GM19023 (cell line): ENCODE results near the gene ACOT8.

Source experiments
- ATAC-seq: cut with Tn5 transposase; IDR thresholded peaks from one replicate; pipeline ENCODE4 v1.9.1; 2021; ENCODE audit warnings: mild to moderate bottlenecking, moderate library complexity; ENCODE audit not compliant: unreplicated experiment

Gene ACOT8

GRCh38 chr20:45857882-45858216, 657 bp upstream of the ACOT8 start:
- peak; percentile 15 for ATAC-seq

DNA sequence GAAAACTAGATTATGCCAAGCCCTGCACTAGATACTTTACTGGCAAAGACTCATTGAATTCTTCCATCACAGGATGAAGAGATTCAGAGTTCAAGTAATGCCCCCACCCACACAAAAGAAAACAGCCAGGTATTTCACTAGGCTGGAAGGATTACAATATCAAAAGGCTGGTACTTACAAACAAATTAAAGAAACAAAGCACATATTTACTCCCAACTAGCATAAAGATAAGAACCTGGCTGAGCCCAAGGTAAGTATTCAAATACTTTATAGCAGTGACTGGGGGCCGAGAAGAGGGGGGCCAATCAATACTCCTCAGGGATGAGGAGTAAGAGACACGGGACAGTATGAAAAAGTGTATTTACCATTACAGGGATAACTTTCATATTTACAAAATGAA, 3.7 kb downstream of the ACOT8 start:
- ATAC-seq = no peak

GRCh38 chr20:45852326-45852725, 4.9 kb downstream of the ACOT8 start:
- no peak for ATAC-seq

DNA sequence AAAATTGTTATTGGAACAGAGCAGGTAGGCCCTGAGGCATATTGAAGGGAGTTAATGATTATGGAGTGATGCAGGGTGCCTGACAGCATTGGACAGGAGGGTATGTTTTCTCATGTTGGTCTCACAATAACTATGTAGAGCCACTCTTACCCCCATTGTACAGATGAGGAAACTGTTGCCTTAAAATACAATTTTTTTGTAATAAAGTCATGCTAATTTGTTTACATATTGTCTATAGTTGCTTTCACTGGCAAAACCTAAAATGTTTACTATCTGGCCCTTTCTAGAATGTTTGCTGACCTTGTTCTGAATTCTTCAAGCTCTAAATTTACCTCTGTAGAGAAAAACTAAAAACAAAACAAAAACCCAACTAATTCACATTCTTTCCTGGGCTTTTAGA, 5.7 kb downstream of the ACOT8 start:
- ATAC-seq = no peak

GRCh38 chr20:45850926-45851325, 6.3 kb downstream of the ACOT8 start:
- ATAC-seq = no peak

DNA sequence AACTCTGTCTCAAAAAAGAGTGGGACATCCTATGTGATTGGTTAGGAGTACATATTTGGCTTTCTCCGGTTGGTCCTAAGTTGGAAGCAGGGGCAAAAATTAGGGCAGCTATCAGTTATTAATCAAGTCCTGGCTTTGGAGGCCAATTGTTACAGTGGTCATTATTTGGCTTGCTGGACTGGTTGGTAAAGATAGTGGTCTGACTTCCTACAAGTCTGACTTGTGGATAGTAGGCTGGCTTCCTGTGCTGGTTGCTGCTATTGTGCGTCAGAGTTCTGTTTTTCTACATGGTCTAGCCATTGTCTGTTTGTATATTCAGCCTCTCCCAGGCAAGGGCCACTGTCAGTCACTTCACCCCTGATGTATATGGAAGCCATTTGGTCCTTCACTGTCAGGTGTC, 7.0 kb downstream of the ACOT8 start:
- no peak for ATAC-seq

DNA sequence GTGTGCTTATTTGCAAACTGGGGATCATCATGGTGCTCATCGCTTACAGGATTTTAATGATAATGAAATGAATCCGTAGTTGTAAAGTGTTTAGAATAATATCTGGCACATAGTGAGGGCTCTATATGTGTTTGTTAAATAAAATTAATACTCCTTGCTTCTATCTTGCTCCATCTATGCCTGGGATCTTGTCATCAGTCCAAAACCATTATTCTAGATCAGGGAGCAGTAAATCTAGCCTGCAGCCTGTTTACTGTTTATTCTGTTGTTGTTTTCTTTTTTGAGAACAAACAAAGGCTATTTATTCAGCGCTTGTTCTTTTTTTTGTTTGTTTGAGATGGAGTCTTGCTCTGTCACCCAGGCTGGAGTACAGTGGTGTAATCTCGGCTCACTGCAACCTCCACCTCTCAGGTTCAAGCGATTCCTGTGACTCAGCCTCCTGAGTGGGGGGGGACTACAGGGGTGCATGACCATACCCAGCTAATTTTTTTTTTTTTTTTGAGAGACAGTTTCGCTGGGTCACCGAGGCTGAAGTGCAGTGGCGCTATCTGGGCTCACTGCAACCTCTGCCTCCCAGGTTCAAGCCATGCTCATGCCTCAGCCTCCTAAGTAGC, 8.1 kb downstream of the ACOT8 start:
- no peak for ATAC-seq

- ATAC-seq = no peak
Observed at GRCh38 chr20:45848421-45848820, 8.8 kb downstream of the ACOT8 start.

GRCh38 chr20:45845452-45845851, 11.7 kb downstream of the ACOT8 start:
- ATAC-seq = no peak

- no peak for ATAC-seq
Observed at GRCh38 chr20:45843506-45843905, 13.7 kb downstream of the ACOT8 start.

DNA sequence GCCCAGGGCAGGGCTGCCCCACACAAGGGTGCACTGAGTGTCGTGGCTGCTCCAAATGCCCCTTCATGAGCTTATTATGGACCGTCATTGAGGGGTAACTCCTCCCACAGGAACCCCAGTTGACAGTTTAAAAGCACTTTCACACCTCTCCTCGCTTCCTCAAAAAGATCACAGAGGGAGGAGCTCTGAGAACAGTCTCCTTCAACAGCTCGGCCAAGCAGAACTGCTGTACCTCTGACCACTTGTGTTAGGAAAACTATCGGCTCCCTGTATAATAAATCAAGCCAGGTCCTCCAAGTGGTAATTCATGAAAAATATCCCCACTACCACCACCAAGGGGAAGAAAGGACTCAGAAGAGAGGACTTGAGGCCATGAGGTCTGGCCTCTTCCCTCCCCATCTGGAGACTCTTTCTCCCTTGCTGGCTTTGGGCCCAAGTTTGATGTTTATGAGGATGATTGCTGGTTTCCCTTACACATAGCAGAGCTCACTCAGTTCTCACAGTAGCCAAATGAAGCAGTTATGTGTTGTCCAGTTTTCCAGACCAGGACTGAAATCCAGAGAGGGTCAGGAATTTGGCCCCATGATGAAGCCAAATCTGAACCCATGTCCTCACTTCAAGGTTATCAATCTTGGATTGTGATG, 14.9 kb downstream of the ACOT8 start:
- no peak for ATAC-seq

DNA sequence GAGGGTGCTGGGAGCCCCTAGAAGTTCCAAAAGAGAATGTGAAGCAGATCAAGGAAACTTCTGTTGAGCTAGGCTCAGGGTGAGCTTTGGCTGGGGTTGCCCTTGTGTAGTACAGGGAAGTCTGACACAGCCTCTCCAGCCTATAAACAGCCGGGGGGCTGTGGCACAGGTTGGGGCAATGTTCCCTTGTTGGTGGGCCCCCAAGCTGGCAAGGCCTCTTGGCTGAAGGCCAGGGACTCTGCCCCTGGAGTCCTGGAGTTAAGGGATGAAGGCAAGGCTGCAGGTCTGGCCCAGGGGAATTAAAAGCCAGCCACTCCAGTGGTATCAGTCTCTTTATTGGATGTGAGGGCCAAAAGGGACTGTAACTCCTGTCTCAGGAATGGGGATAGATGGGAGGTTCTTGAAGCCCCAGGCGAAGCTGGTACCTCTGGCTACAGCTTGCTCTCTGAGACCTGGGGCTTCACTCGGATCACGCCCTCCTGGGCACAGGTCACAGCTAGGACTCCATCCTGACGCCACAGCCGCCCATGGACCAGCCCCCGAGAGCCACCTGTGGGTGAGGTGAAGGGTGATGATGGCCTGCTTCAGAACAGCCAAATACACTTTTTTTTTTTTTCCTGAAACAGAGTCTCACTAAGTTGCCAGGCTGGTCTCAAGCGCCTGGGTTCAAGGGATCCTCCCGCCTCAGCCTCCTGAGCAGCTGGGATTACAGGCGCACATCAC, 15.6 kb downstream of the ACOT8 start:
- no peak for ATAC-seq

DNA sequence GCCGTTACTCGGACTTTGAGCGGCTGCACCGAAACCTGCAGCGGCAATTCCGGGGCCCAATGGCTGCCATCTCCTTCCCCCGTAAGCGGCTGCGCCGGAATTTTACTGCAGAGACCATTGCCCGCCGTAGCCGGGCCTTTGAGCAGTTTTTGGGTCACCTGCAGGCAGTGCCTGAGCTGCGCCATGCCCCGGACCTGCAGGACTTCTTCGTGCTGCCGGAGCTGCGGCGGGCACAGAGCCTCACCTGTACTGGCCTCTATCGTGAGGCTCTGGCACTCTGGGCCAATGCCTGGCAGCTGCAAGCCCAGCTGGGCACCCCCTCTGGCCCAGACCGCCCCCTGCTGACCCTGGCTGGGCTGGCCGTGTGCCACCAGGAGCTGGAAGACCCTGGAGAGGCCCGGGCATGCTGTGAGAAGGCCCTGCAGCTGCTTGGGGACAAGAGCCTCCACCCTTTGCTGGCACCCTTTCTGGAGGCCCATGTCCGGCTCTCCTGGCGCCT, 16.4 kb downstream of the ACOT8 start:
- ATAC-seq = no peak

GRCh38 chr20:45836841-45837240, 20.4 kb downstream of the ACOT8 start:
- no peak for ATAC-seq

DNA sequence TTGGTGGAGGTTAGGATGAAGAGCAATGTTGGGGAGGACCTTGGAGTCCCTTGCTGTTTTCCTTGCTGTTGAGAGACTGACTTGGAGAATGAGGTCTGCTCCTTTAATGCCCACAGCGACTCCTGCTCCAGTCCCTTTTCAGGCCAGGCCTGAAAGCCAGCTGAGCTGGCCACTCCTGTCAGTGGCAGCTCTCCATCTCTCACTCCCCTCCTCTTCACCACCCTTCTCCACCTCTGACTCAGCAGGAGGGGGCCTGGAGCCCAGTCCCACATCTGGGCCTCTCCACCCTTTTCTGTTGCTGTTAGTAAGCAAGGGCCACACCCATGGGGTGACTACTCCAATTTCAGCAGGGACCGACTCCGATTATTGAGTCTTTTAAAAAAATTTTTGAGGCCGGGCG, 21.4 kb downstream of the ACOT8 start:
- ATAC-seq = no peak

DNA sequence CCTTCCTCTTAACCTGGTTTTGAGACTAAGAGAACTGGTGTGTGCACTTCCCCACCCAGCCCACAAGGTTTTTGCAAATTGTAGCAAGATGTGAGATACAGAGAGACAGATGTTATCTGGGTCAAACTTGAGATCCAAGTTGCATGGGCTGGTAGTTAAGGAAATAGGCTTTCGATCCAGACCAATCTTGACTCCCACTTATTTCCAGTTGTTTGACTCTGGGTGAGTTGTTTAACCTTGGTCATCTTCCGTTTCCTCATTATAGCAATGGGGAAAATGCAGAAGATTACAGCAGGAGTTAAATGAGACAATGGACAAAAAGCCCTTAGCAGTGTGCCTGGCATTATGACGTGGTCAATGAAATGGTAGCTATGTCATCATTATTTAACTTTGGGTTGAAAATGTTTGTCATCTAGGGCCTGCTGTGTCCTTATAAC, 21.8 kb downstream of the ACOT8 start:
- no peak for ATAC-seq

DNA sequence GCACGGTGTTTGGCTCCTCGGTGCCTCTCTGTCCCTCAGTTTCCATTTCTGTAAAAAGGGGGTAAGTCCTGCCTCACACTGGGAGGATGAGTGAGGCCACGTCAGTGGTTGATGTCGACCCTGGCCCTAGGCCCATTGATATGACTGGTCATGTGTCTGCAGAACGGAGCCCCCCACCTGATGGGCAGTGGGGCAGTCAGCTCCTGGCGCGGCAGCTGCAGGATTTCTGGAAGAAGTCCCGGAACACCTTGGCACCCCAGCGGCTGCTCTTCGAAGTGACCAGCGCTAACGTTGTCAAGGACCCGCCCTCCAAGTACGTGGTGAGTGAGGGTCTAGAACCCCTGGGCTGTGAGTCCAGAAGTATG, 22.4 kb downstream of the ACOT8 start:
- ATAC-seq = no peak

DNA sequence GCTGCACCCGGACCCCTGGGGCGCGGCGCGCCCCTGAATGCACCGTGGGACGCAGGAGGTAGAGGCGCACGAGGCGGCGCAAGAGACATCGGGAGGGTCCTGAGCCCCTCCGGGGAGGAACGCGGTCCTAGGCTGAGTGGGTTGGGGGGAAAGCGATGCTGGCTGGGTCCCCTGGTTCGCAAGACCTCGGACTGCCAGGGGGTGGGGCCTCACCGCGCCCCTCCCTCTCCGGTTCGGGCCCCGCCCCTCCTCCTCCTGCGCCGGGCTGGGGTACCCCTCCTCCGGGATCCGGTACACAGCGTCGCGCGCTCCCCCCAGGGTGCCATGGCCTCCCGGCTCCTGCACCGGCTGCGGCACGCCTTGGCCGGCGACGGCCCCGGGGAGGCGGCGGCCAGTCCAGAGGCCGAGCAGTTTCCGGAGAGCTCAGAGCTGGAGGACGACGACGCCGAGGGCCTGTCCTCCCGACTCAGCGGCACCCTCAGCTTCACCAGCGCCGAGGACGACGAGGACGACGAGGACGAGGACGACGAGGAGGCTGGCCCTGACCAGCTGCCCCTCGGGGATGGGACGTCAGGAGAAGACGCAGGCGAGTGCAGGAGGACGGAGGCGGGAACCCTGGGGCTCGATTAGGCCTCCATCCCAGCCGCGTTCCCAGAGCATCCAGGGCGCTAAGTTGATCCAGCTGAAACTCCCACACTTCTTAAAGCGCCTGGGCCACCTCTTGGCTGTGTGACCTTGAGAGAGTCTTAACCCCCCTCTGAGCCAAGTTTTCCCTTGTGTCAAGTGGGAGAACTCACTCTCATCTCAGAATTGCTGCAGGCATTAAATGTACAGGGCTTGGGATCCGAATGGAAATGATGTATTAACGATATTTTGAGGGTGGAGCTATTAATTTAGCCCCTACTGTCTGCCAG, 23.1 kb downstream of the ACOT8 start:
- ATAC-seq = no peak

- ATAC-seq = no peak
Observed at GRCh38 chr20:45833030-45833882, 23.9 kb downstream of the ACOT8 start, which contains the start of gene SNX21. Gene SNX21 (plus strand): TSS chr20:45833799. CDS start chr20:45833920, 121 bp downstream.

GRCh38 chr20:45832619-45833018, 24.6 kb downstream of the ACOT8 start:
- no peak for ATAC-seq
